Panc1 (cell line): Measurements from ENCODE around the gene MDFI. TPM values are rescaled to one million over a fixed set of nuclear protein-coding genes. Genes with fewer than 3 reads are reported as not detected.

Source experiments
- ATAC-seq: fragments of 200-7000 bp; cut with Tn5 transposase; 2 replicates; pipeline ENCODE4 v1.9.1; 2020; ENCODE audit warnings: mild to moderate bottlenecking, moderate library complexity
- BruUV-seq: library from RNA; stranded (reverse); fragments of 400-500 nt; replicated peaks from 2 replicates; lab custom pipeline; 2021; lab: Mats Ljungman, UMichigan
- CTCF ChIA-PET: fragments of 300-600 bp; sonication (Branson Sonifier 250); formaldehyde crosslinking; loops from one replicate; lab custom pipeline; 2022; ENCODE audit warnings: antibody characterized with exemption; lab: Charles Lee
- POLR2A ChIA-PET: fragments of 300-600 bp; sonication (Branson Sonifier 250); formaldehyde crosslinking; loops from one replicate; lab custom pipeline; 2022; ENCODE audit warnings: antibody characterized with exemption; lab: Charles Lee
- DNase-seq: peaks from one replicate; pipeline ENCODE4 v3.0.0-alpha.2; 2010; ENCODE audit warnings: low read depth, low spot score
- H3K27ac ChIP-seq: 2 replicates; pipeline ENCODE4 v1.5.1; 2011; ENCODE audit warnings: mild to moderate bottlenecking, low read length, inconsistent platforms
- H3K27me3 ChIP-seq: fragments of 200-500 bp; sonication (Bioruptor generic); 2 replicates; pipeline ENCODE4 v1.6.0; 2014; ENCODE audit warnings: low read length, inconsistent platforms; ENCODE audit not compliant: control insufficient read depth, insufficient read depth
- H3K36me3 ChIP-seq: fragments of 200-500 bp; sonication (Bioruptor generic); 2 replicates; pipeline ENCODE4 v1.5.1; 2014; ENCODE audit warnings: inconsistent platforms, mild to moderate bottlenecking, low read length, moderate library complexity; ENCODE audit not compliant: control insufficient read depth, insufficient read depth
- H3K4me1 ChIP-seq: 2 replicates; pipeline ENCODE4 v1.5.1; 2011; ENCODE audit warnings: inconsistent platforms, mild to moderate bottlenecking, low read length, moderate library complexity; ENCODE audit not compliant: control insufficient read depth, insufficient read depth
- H3K4me3 ChIP-seq, 2 experiments: 2 replicates each; pipeline ENCODE4 v1.5.1; 2011 to 2012; ENCODE audit warnings: low read depth in 2 of 2, low read length in 2 of 2, mild to moderate bottlenecking in 2 of 2, inconsistent platforms in 1 of 2, moderate library complexity in 1 of 2
- H3K9me3 ChIP-seq: fragments of 200-500 bp; sonication (Bioruptor generic); 2 replicates; pipeline ENCODE4 v1.5.1; 2014; ENCODE audit warnings: low read depth, mild to moderate bottlenecking, inconsistent platforms, low read length, moderate library complexity; ENCODE audit not compliant: control insufficient read depth, insufficient read depth
- CTCF ChIP-seq: fragments of 450-650 bp; IDR thresholded peaks from 2 replicates; pipeline ENCODE4 v1.5.1; 2017; ENCODE audit warnings: mild to moderate bottlenecking
- POLR2AphosphoS5 ChIP-seq: IDR thresholded peaks from 2 replicates; pipeline ENCODE4 v1.6.1; 2012; ENCODE audit warnings: mild to moderate bottlenecking, low read depth, low read length, moderate library complexity
- SIN3A ChIP-seq: IDR thresholded peaks from 2 replicates; pipeline ENCODE4 v1.6.1; 2012; ENCODE audit warnings: low read depth, mild to moderate bottlenecking, low read length, moderate library complexity, borderline replicate concordance; ENCODE audit not compliant: insufficient read depth
- TCF7L2 ChIP-seq: IDR thresholded peaks from 2 replicates; pipeline ENCODE4 v1.6.1; 2011; ENCODE audit warnings: mild to moderate bottlenecking, low read depth, low read length, inconsistent platforms
- in situ Hi-C: cut with HindIII; loops from 2 replicates; pipeline ENCODE4 v1.10.0; 2016; ENCODE audit warnings: low sequenced_read_pairs, low pct_unique_long_range_greater_than_20kb
- intact Hi-C: fragments of 100-400 bp; cut with micrococcal nuclease; formaldehyde crosslinking; loops from one replicate; pipeline ENCODE4 v1.10.0; 2022; ENCODE audit not compliant: unreplicated experiment
- total RNA-seq: library from RNA; stranded (reverse); gene quantifications from one replicate; pipeline ENCODE4 v1.2.1, GENCODE V29; 2021; ENCODE audit not compliant: unreplicated experiment
- TF ChIP-seq, protein P1 (sequence below), 2 experiments: IDR thresholded peaks; 2 replicates each; pipeline ENCODE4 v1.6.1; 2011 to 2012; ENCODE audit warnings: low read depth in 2 of 2, control low read depth in 1 of 2, low read length in 1 of 2, mild to moderate bottlenecking in 1 of 2, moderate library complexity in 1 of 2; ENCODE audit not compliant: insufficient read depth in 1 of 2

Gene MDFI
- total RNA-seq, 1 experiment from 2014 or later = 0.54 TPM

GRCh38 chr6:41659935-41660334 is 21.7 kb downstream of the MDFI start:
- CTCF ChIA-PET = no interaction called here
- POLR2A ChIA-PET = no interaction called here
- no peak overlapping the region for H3K4me3 ChIP-seq
- H3K9me3 ChIP-seq = no peaks in the 10 kb centered on the region
- H3K4me1 ChIP-seq = peaks cover 3% of the 10 kb centered on the region; the same call in 1 of the 2 replicates
- peaks cover under 1% of the 10 kb centered on the region; the same call in 1 of the 2 replicates for H3K27me3 ChIP-seq
- in situ Hi-C loops = no loop called here
- TF ChIP-seq, protein P1, sequence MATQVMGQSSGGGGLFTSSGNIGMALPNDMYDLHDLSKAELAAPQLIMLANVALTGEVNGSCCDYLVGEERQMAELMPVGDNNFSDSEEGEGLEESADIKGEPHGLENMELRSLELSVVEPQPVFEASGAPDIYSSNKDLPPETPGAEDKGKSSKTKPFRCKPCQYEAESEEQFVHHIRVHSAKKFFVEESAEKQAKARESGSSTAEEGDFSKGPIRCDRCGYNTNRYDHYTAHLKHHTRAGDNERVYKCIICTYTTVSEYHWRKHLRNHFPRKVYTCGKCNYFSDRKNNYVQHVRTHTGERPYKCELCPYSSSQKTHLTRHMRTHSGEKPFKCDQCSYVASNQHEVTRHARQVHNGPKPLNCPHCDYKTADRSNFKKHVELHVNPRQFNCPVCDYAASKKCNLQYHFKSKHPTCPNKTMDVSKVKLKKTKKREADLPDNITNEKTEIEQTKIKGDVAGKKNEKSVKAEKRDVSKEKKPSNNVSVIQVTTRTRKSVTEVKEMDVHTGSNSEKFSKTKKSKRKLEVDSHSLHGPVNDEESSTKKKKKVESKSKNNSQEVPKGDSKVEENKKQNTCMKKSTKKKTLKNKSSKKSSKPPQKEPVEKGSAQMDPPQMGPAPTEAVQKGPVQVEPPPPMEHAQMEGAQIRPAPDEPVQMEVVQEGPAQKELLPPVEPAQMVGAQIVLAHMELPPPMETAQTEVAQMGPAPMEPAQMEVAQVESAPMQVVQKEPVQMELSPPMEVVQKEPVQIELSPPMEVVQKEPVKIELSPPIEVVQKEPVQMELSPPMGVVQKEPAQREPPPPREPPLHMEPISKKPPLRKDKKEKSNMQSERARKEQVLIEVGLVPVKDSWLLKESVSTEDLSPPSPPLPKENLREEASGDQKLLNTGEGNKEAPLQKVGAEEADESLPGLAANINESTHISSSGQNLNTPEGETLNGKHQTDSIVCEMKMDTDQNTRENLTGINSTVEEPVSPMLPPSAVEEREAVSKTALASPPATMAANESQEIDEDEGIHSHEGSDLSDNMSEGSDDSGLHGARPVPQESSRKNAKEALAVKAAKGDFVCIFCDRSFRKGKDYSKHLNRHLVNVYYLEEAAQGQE (IDR thresholded peaks at IDR 0.05; ENCODE audit: insufficient read depth in 1 of 2, low read depth in 2 of 2, low read length in 1 of 2) = no peak
- TF ChIP-seq POLR2AphosphoS5 = no peak
- no peak for TF ChIP-seq SIN3A
- TF ChIP-seq CTCF = no peak
- no peak for TF ChIP-seq TCF7L2
- no TSS peak for BruUV-seq
- no peak for DNase-seq
- intact Hi-C loops = no loop called here
- H3K27ac ChIP-seq = no peak overlapping the region
- no peak for ATAC-seq
- no peaks in the 10 kb centered on the region for H3K36me3 ChIP-seq

- in situ Hi-C loops = no loop called here
- ChIA-PET POLR2A (no interaction called here), CTCF (no interaction called here)
- no peak for ATAC-seq
- H3K27ac ChIP-seq = no peak overlapping the region
- no peak for TF ChIP-seq SIN3A
- TF ChIP-seq CTCF = no peak
- TF ChIP-seq TCF7L2 = no peak
- TF ChIP-seq, protein P1 (IDR thresholded peaks at IDR 0.05; ENCODE audit: insufficient read depth in 1 of 2, low read depth in 2 of 2, low read length in 1 of 2) = no peak
- no peak for TF ChIP-seq POLR2AphosphoS5
- H3K36me3 ChIP-seq = no peaks in the 10 kb centered on the region
- no peak overlapping the region for H3K4me3 ChIP-seq
- DNase-seq = no peak
- H3K9me3 ChIP-seq = no peaks in the 10 kb centered on the region
- no TSS peak for BruUV-seq
- intact Hi-C loops = no loop called here
- H3K27me3 ChIP-seq = peaks cover 4% of the 10 kb centered on the region
- H3K4me1 ChIP-seq = no peaks in the 10 kb centered on the region
These were observed 25.3 kb downstream of the MDFI start for GRCh38 chr6:41663568-41663967.
